K562 (cell line): ENCODE measurements around the gene EIF4E2. TPM values are rescaled to one million over a fixed set of nuclear protein-coding genes. Genes with fewer than 3 reads are reported as not detected.

ENCODE experiments used
- polyA plus RNA-seq, 8 experiments: library from polyadenylated mRNA; depleted of rRNA in 4 of 8; stranded (reverse) in 5 of 8; unstranded in 3 of 8; fragments of >200 nt; fragmentation: Nextera tagmentation in 2 of 8; fragmentation: Illumina TruSeq in 1 of 8; extraction: Ambion mirVana in 2 of 8; extraction: Trizol in 1 of 8; gene quantifications; 2 replicates each; pipeline versions ENCODE4 v1.2.1 to v1.2.3, GENCODE V29; 2011 to 2014; ENCODE audit warnings: inconsistent platforms in 1 of 8, missing spikeins in 1 of 8
- total RNA-seq, 7 experiments: library from RNA; depleted of rRNA in 6 of 7; stranded (reverse); fragments of >200 nt in 6 of 7; fragmentation: Illumina TruSeq in 2 of 7; extraction: Trizol in 2 of 7; gene quantifications; 2 replicates each; pipeline versions ENCODE4 v1.2.1 to v1.2.3, GENCODE V29; 2011 to 2021; ENCODE audit warnings: low replicate concordance in 1 of 7
- TF ChIP-seq, protein P1 (sequence below): fragments of 450-650 bp; IDR thresholded peaks from 2 replicates; pipeline ENCODE4 v1.6.1; 2016; ENCODE audit warnings: mild to moderate bottlenecking, moderate library complexity

EIF4E2 gene
- total and polyA plus RNA-seq, 9 of the 15 experiments (the other 6 are each of a cell fraction or from before 2014, with no cell fraction given), result 33.9 to 169 (median 77.5) TPM

GRCh38 chr2:232502511-232502910 is 48.0 kb upstream of the EIF4E2 start (continued):
- TF ChIP-seq, protein P1, sequence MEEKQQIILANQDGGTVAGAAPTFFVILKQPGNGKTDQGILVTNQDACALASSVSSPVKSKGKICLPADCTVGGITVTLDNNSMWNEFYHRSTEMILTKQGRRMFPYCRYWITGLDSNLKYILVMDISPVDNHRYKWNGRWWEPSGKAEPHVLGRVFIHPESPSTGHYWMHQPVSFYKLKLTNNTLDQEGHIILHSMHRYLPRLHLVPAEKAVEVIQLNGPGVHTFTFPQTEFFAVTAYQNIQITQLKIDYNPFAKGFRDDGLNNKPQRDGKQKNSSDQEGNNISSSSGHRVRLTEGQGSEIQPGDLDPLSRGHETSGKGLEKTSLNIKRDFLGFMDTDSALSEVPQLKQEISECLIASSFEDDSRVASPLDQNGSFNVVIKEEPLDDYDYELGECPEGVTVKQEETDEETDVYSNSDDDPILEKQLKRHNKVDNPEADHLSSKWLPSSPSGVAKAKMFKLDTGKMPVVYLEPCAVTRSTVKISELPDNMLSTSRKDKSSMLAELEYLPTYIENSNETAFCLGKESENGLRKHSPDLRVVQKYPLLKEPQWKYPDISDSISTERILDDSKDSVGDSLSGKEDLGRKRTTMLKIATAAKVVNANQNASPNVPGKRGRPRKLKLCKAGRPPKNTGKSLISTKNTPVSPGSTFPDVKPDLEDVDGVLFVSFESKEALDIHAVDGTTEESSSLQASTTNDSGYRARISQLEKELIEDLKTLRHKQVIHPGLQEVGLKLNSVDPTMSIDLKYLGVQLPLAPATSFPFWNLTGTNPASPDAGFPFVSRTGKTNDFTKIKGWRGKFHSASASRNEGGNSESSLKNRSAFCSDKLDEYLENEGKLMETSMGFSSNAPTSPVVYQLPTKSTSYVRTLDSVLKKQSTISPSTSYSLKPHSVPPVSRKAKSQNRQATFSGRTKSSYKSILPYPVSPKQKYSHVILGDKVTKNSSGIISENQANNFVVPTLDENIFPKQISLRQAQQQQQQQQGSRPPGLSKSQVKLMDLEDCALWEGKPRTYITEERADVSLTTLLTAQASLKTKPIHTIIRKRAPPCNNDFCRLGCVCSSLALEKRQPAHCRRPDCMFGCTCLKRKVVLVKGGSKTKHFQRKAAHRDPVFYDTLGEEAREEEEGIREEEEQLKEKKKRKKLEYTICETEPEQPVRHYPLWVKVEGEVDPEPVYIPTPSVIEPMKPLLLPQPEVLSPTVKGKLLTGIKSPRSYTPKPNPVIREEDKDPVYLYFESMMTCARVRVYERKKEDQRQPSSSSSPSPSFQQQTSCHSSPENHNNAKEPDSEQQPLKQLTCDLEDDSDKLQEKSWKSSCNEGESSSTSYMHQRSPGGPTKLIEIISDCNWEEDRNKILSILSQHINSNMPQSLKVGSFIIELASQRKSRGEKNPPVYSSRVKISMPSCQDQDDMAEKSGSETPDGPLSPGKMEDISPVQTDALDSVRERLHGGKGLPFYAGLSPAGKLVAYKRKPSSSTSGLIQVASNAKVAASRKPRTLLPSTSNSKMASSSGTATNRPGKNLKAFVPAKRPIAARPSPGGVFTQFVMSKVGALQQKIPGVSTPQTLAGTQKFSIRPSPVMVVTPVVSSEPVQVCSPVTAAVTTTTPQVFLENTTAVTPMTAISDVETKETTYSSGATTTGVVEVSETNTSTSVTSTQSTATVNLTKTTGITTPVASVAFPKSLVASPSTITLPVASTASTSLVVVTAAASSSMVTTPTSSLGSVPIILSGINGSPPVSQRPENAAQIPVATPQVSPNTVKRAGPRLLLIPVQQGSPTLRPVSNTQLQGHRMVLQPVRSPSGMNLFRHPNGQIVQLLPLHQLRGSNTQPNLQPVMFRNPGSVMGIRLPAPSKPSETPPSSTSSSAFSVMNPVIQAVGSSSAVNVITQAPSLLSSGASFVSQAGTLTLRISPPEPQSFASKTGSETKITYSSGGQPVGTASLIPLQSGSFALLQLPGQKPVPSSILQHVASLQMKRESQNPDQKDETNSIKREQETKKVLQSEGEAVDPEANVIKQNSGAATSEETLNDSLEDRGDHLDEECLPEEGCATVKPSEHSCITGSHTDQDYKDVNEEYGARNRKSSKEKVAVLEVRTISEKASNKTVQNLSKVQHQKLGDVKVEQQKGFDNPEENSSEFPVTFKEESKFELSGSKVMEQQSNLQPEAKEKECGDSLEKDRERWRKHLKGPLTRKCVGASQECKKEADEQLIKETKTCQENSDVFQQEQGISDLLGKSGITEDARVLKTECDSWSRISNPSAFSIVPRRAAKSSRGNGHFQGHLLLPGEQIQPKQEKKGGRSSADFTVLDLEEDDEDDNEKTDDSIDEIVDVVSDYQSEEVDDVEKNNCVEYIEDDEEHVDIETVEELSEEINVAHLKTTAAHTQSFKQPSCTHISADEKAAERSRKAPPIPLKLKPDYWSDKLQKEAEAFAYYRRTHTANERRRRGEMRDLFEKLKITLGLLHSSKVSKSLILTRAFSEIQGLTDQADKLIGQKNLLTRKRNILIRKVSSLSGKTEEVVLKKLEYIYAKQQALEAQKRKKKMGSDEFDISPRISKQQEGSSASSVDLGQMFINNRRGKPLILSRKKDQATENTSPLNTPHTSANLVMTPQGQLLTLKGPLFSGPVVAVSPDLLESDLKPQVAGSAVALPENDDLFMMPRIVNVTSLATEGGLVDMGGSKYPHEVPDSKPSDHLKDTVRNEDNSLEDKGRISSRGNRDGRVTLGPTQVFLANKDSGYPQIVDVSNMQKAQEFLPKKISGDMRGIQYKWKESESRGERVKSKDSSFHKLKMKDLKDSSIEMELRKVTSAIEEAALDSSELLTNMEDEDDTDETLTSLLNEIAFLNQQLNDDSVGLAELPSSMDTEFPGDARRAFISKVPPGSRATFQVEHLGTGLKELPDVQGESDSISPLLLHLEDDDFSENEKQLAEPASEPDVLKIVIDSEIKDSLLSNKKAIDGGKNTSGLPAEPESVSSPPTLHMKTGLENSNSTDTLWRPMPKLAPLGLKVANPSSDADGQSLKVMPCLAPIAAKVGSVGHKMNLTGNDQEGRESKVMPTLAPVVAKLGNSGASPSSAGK, result no peak
